Stimulated activated naive CD4-positive, alpha-beta T cell treated with Interleukin-2 at 50 U/mL for 16 hours (primary cell): ENCODE data around the gene MAB21L4.

ENCODE experiments used
- DNase-seq: peaks from one replicate; lab custom pipeline; 2025; lab: John Stamatoyannopoulos, UW

MAB21L4 gene

DNA sequence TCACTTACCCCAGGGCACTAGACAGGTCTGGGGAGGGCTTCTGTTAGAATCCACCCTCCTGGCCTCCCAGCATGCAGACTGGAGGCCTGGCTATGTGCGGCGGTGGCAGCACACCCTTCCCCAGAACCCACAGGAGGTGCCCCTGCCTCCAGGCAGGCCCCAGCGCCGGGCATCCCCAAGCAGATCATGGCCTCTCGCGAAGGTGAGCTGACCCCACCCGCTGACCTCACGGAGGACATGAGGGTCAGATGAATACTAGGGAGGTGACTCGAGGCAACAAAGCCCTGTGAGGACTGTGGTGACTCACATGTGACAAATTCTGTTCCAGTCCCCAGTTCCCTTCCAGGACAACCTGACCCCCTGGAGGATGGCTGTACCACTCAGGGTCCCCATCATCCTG lies 1.9 kb downstream of the MAB21L4 start:
- no peak for DNase-seq

DNA sequence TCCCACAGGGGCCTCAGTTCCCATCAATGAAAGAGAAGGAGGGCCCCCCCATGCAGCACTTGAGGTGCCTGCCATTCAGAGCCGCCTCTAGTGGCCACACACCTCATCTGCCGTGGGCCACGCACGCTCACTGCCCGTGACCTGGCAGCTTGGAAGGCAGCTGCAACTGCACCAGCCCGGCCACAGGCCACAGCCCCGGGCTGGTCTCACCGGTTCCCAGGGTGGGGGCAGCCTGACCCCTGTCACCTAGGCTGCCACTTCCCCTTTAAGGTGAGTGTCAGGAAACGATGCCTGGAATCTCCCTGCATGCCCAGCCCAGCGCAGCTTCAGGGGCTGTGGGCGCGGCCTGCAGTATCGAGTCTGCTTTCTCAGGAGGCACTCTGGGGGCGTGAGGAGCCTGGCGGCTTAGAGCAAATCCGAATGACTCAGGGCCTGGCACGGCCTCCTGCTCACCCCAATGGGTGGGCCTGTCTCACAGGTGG lies 2.6 kb downstream of the MAB21L4 start:
- peak; percentile 20 for DNase-seq

DNA sequence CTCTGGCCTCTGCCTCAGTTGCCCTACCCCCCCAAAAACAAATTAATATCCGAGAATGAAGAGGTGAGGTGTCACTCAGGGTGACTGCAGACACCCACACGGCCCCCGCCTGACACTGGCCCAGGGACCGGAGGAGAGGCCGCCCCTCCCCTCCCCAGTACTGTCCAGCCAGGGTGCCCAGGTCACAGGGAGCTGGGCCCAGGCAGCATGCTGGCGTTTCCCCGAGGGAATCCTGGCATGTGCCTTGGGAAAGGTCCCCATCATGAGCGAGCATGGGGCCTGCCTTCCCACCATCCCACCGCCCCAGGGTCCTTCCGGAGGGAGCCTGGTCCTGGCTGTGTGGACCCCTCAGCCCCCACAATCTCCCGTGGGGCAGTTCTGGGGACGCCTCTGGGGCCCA lies 3.0 kb downstream of the MAB21L4 start:
- DNase-seq: no peak

DNA sequence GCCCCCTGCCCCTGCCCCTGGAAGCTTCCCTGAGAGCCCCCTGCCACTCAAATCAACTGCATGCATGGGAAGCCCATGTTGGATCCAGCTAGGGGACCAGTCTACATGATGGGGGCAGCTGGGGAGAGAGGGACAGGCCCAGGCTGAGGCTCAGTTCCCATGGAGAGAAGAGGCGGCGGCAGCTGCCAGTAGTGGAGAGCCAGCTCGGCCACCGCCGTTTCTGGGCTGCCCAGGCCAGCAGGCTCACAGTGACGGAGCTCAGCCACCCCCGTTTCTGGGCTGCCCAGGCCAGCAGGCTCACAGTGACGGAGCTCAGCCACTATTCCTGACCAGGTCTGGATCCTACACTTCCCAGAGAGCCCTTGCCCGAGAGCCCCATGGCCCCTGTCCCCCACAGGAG lies 3.6 kb downstream of the MAB21L4 start:
- no peak for DNase-seq

DNA sequence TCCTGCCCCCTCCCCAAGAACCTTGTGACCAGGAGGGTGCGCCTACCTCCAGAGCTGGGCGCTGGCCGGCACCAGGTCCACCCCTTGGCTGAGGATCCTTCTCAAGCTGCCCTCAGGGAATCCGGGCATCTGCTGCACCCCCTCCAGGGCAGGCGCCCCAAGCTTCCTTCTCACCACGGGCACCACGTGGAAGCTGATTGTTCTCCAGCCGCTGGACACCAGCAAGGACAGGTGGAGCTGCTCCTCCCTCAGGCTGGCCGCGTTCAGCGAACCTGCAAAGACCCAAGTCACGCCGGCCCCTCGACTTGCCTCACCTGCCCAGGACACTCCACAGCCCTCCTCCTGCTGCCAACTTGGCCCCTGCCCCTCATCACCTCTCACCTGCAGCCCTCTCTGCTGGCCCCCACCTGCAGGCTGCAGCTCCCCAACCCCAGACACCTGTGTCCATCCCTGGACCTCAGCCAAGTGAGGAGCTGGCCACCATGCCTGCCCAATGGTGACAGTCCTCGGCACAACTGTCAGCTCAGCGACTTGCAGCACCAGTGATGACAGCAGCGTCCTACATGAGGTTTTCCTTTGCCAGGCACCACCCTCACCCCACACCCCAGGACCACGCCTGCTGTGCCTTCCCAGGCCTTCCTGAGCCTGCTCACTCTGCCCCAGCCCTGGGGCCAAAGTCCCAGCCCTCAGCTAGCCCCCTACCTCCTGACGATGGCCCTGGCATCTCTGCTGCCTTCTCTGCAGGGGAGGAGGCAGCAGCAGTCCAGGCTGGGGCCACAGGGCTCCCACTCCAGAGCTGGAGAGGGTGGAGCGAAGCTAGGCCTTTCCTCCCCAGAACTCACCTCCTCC lies 4.2 kb downstream of the MAB21L4 start:
- no peak for DNase-seq

DNA sequence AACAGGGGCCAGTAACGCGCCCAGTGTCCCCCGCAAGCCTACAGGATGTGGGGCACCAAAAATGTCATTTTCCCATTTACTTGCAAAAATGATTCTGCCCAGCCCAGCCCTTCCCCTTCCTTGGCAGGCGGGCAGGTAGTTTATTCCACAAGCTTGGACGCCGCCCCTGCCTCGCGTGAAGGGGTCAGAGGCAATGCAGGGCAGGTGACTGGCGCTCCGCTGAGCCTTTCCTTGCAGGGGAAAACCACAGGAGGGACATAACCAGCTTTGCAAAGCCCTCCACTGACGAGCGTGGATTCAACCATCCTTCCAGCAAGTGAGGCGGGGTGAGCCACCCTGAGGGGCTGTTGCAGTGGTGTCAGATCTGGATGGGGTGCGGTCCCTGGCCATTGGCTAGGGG lies 5.3 kb downstream of the MAB21L4 start:
- DNase-seq: no peak

DNA sequence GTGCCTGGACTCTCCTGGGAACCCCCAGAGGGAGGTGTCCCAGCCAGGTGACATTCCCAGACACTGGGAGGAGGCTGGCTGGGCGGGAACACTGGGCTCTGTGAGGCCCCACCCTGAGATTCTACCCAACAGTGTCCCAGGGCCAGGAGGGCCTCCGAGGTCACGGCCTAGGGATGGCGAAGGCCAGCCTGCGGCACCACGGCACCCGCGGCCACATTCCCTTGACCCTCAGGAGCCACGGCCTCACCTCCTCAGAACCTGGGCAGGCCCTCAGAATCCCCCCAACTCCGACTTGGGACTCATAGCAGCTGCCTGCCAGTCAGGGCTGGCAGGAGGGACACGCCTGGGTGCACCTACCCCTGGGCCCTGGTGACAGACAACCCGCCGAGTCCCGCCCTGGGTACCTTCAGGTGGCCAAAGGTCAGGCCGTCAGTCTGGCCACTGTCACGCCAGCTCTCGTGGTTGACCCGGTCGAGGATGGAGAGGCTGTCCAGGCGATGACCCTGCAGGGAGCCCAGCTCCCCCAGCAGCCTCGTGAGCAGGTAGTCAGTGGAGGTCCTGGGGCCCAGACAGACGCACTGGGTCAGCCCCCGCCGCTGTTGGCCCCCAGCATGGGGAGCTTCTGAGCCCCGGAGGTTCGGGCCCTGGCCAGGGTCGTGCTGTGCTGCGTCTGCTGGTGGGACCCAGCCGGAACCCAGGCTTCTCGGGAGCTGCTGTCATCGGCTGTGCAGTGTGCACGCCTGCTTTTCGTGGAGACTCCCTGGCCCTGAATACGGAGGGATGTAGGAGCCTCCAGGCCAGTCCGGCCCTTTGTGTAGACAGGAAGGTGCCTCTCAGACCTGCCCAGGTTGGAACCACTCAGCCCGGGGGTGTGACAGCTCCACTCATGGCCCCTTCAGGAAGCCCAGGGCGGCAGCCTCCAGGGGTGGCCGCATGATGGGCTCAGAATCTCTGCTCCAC lies 6.1 kb downstream of the MAB21L4 start:
- DNase-seq: no peak

DNA sequence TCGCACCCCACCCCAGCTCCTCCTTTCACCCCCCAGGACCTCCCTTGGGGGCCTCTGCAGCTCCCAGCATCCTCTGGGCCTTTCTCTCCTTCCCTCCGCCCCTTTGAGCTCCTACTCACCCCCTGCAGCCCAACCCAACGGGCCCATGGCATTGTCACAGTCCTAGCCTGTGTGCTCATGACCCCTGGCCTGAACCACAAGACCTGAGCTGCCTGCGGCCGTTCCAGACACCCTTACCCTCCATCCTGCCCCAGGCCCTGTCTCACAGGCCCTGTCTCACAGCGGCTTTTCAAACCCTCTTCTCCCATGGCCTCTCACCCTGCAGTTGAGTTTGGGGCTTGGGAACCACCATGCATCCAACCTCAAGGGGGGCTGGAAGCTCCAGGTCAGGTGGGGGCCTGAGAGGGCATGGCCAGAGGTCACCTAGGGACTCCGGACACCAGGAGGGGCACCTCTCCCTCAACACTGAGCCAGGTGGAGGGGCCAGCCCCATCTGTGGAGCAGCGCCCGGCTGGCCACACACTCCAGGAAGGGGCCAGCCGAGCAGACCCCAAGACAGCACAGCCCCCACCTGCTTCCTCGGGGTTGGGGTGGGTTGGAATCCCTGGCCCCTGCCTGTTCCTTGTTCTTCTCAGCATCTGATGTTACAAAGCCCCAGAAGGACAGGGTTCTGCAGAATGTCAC lies 6.9 kb downstream of the MAB21L4 start:
- DNase-seq: no peak

DNA sequence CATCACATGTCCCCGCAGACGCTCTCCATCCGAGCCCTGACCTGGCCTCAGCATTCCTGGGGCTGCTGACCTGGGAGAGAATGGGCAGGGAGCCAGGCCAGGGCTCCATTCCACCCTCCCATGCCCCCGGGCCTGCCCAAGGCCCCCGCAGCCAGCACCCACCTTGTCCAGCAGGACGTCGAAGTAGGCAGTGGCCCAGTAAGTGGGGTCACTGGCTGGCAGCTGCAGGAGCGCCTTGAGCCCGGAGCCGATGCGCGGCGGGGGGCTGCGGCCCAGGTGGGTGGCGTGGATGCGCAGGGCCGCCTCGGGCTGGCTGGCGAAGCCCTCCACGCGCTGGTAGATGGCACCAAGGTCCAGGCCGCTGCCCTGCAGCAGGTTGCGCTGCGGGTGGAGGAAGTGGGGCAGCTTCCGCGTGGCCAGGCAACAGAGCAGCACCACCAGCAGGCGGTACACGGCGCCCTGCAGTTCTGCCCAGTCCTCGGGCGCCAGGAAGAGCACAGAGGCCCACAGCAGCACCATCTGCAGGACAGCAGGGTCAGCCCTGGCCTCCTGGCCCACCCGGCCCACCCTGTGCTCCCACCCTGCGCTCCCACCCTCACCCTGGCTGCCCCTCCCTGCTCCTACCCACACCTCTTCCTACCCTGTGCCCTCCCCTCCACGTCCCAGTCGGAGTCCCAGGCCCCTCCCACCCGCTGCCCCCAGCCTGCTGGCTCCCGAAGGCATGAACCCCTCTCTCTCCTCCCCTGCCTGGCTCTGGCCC lies 7.6 kb downstream of the MAB21L4 start:
- DNase-seq: no peak

DNA sequence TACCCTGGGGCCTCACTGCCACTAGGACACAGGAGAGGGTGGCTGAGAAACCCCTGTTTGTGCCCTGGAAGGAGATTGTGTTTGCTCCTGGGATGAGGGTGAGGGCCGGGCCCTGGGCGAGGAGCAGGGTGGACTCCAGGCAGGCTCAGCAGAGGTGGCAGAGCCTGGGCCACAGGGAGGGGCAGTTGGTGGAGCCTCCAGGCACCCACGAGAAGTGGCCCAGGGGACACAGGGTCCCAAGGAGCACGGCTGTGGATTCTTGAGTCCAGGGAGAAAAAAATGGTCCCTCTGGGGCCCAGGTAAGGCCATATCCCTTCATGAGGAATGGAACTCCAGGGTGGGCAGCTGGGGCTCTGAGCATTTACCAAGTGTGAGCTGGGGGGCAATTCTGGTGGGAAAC lies 8.3 kb downstream of the MAB21L4 start:
- no peak for DNase-seq

DNA sequence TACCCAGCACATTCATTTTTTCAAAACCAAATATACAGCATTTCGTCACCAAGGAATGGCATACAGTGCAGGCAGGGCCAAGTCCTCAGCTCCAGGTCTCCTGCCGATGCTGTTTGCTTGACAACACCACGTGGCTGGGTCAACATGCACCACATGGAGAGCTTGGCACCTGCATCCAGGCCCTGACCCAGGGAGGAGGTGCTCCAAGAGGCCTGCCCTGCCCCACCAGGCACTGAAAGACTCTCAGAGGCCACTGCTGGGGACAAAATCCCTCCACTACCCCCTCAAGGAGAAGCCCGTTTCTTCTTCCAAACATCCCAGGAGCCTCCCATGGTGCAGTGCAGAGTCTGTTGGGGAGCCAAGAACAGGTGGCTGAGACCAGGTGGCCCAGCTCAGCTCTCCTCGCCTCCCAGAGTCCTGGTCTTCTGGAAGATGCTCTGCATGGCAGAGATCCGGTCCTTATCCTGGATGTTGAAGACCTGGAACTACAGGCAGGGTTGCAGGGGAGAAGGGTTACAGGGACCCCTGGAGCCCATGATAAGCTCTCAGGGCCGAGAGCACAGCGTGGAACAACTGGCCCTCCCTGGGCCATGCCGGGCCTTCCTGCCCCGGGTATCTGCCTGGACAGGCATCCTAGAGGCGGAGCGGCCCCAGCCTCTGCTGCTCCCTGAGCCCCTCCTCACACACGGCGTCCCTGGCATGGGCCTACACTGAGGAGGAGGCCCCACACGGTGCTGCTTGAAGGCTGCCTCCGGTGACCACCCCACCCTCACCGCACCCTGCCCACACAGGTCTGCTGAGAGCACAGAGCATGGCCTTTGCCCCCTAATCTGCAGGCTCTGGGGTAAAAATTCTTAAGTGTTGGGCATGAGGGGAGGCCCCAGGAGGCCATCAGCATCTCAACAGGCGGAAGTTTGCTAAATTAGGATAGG lies 9.0 kb downstream of the MAB21L4 start:
- DNase-seq: no peak

DNA sequence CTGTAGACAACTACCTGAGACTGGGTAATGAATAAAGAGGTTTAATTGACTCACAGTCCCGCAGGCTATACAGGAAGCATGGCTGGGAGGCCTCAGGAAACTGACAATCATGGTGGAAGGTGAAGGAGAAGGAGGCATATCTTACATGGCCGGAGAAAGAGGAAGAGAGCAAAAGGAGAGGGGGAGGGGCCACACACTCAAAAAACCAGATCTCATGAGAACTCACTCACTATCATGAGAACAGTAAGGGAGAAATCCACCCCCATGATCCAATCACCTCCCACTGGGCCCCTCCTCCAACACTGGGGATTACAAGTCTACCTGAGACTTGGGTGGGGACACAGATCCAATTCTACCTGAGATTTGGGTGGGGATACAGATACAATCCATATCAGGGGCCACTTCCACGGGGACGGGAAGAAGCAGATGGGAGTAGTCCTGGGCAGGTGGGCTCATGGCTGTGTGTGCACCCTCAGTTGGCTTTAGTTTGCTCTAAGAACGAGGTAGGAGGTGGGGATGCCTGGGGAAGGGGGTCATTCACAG lies 9.9 kb downstream of the MAB21L4 start:
- DNase-seq: no peak

DNA sequence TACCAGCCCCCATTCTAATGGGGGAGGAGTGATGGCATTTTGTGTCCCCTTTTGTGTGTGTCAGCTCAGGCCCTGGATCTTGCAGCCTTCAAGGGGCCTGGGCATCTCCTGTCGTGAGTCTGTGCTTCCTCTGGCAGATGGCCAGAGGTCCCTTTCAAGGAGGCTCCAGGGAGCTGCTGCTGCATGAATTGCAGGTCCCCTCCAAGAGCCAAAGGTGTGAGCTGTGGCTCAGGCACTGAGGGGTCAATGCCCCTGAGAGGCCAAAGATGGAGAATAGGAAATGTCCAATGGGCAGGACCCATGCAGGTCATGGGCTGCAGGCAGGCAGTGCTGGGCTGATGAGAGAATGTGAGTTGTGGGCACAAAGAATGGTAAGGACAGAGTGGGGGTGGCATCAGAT lies 10.4 kb downstream of the MAB21L4 start:
- DNase-seq: no peak

DNA sequence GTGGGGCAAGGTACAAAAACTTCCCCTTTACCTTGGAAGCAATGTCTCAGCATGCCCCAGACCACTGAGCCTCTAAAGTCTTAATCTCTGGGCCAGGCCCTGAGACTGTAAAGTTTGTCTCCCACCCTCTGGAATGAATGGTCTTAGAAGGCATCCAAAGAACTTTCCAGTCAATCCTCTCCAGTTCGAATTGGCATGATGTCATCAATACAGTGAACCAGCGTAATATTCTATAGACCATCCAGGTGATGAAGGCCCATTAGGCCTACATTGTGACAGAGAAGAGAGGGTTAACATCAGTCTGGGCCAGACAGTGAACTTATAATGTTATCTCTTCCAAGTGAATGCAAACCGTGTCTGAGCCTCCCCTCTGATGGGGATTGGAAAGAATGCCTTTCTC lies 11.2 kb downstream of the MAB21L4 start:
- DNase-seq: no peak

DNA sequence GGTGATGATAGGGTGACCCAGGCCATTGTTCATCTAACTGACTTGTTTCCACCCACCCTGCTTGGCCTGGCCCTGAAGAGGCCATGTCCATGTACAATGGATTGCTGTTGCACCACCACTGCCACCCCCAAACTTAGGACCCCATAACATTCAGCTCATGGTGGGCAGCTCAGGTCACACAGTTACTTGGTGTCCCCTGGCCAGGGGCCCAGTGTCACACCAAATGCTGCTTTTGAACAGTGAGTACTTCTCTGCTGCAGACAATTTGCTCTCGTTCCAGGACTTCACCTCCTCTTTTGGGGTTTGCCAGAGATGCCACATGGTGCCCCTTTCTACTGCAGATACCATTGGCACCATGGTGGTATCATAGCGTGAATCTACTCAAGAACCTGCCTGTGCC lies 11.7 kb downstream of the MAB21L4 start:
- no peak for DNase-seq

DNA sequence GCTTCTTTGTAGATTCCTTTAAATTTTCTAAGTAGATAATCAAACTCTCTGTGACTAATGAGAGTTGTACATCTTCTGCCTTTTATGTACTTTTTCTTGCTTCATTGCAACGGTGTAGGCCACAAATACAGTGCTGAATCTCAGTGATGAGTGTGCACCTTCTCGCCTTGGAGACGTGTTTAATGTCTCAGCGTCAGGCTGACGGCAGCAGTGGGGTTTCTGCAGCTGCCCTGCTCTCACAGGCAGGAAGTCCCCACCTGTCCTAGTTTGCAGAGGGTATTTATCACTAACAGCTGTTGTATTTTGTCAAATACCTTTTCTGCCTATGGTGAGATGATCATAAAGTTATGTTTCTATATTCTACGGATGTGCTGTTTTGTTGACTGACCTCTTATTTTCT lies 14.0 kb downstream of the MAB21L4 start:
- DNase-seq: no peak

DNA sequence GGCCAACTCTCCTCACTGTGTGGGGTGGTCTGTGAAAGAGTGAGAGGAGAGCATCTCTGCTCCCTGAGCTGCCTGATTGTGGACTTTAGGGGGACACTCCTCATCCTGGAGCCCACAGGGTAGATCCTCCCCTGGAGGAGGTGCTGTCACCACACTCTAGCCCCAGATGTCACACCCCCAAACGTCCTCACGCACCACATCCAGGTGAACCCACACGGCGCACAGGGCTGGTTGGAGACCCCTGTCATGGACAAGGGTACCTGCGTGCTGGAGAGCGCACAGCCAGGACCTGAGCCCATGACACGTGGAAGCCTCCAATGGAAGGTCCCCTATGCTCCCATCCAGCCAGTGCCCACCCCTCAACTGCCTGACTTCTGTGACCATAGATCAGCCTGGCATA lies 16.9 kb downstream of the MAB21L4 start:
- DNase-seq: no peak

DNA sequence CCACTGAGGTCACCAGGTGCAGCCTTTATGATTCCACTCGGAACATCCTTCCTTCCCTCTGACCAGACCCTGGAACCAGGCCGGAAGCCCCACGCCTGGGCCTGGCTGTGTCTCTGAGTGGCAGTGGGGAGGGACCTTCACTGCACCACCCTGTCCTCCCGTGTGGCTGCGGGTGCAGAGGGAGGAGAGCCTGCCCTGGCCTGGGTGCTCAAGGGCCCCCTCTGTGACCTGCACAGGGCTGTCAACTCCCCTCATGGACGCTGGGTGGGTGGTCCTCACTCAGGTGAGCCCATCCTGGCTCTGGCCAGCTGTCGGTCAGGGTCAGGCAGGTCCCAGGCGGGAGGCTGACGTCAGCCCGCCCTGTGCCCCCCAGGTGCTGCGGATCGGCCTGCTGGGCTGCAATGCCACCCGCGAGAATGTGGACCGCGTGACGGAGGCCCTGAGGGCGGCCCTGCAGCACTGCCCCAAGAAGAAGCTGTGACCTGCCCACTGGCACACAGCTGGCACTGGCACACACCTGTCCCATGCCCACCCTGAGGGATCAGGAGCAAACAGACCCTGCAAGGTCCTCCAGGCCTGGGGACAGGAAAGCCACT lies 17.5 kb downstream of the MAB21L4 start:
- no peak for DNase-seq

DNA sequence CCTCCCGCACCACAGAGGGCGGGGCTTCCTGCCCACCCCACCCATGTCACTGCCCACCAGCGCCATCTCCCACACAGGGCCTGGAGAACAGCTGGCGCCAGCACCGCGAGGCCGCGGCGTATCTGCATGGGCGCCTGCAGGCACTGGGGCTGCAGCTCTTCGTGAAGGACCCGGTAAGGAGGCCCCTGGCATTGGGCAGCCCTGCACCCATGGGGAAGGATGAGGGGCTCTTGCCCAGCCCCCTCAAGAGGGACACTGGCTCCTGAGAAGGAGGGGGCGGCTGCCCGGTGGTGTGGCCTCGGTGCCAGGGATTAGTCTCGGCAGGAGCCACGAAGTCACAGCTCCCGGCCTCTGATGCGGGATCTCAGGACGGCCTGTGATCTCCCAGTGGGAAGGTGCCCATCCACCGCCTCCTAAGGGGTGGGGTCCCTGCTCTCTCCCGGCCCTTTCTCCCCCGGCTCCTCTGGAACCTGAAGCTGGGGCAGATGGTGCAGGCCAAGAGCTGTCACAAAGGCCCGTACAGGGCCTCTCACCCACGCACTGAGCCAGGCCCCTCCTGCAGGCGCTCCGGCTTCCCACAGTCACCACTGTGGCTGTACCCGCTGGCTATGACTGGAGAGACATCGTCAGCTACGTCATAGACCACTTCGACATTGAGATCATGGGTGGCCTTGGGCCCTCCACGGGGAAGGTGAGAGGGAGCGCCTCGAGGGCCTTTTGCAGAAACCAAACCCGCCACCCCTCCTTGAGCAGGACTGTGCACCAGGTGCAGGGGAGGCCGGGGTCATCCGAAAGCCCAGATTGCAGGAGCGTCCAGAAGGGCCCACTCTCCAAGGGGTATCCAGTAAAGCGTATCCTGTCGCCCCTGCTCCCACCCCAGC lies 18.3 kb downstream of the MAB21L4 start:
- no peak for DNase-seq
